Measurements from ENCODE around the gene KRT5.

Gene KRT5

DNA sequence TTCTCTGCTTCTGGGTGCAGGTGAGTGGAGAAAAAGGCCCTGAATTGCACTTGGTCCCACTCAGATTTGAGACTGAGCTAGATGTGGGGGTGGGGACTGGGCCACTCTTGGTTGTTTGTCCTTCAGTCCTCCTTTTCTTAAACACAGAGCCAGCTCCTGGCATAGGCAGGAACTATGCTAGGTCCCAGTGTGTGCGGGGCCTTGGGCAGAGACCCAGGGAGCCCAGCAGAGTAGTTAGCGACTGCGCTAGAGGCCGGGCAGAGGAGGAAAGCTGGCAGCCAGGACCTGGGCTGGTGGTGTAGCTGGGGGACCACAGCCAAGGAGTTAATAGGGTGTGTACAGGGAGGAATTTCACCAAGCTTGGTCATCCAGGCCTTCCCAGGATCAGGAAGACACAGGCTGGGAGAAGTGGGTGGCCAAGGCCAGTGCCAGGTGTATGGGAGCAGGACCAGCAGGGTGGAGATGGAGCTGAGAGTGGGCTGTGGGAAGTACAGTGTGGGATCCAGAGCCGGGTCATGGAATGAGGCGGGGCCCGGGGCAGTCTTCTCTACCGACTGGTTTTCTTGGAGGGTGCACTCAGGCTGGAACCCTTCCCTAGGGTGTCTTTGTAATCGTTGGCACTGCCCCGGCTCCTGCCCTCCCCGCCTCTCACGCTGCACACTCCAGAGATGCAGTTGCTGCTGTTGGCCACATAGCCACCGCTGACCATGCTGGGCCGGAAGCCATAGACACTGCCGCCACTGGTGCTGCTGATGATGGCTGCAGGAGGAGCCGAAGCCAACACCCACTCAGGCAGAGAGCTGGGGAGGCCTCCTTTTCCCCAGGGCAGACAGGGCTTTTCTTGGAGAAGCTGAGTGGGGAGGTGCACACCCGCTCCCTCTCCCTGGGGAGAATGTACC is 24.0 kb upstream of the KRT5 start:
- H3K9ac ChIP-seq (ENCODE audit: low read depth, low read length): no peak overlapping the region
- no peaks in the 10 kb centered on the region for H3K36me3 ChIP-seq (ENCODE audit: insufficient read depth, low read length)
- H3K4me1 ChIP-seq (ENCODE audit: insufficient read depth, low read length): no peaks in the 10 kb centered on the region
- H3K9me3 ChIP-seq (ENCODE audit: control insufficient read depth, insufficient read depth, low read length): no peaks in the 10 kb centered on the region

DNA sequence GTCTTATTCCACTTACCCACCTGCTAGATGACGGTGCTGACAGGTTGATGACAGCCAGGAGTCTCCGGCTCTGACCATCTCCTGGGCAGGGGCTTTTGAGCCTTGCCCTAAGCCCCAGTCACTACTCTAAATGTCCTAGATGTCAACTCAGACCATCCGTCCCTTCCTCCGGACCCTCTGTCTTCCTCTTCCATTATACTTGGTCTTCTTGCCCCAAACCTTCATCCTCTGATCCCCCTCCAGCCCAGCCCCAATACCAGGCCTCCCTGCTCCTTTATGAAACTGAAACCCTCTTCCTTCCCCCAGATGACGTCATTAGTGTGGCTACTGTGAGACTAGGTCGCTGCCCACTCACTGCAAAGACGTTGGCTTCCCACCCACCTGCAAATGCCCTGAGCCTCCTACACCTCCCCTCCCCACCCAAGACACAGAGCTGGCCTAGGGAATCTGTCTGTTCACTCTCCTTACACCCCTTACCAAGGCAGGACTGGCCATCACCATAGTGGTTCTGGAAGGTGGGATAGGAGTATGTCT is 22.7 kb upstream of the KRT5 start:
- H3K4me1 ChIP-seq (ENCODE audit: insufficient read depth, low read length): no peaks in the 10 kb centered on the region
- H3K9ac ChIP-seq (ENCODE audit: low read depth, low read length): no peak overlapping the region
- H3K36me3 ChIP-seq (ENCODE audit: insufficient read depth, low read length): no peaks in the 10 kb centered on the region
- H3K9me3 ChIP-seq (ENCODE audit: control insufficient read depth, insufficient read depth, low read length): no peaks in the 10 kb centered on the region

DNA sequence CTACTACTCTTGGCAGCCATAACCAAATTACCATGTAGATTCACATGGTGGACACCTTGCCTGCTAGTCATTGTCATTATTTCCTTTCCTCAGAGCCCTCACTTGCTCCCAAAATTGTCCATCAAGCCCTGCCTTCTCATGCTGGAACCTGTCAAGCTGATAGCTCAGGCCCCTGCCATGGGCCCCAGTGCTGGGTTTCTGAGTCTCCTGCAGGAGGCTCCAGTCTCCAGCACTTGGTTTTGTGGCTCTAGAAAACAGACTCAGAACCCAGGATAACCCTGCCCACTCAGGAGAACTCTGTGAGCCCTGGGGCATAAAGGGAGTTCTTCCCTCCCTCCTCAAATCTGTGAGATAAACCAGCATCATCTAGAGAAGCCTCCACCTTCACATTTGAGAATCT is 22.0 kb upstream of the KRT5 start:
- Histone ChIP-seq H3K9me3 (ENCODE audit: control insufficient read depth, insufficient read depth, low read length) (no peaks in the 10 kb centered on the region), H3K9ac (ENCODE audit: low read depth, low read length) (no peak overlapping the region), H3K4me1 (ENCODE audit: insufficient read depth, low read length) (no peaks in the 10 kb centered on the region), H3K36me3 (ENCODE audit: insufficient read depth, low read length) (no peaks in the 10 kb centered on the region)

DNA sequence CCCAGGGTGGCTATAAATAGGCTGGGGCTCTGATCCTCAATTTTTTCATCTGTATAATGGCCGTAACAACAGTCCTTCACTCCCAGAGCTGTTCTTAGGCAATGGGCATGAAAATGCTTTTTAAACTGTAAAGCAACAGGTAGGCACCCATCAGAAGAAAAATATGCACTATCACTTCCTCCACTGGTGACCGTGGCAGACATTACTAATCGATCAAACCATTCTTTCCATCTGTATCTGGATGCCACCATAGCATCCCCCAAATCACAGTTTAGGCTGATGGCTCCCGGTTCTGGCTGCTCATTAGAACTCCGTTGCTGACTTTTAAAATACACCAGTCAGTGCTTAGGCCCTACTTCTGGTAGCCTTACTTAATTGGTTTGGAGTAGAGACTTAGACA is 21.5 kb upstream of the KRT5 start:
- Histone ChIP-seq H3K4me1 (ENCODE audit: insufficient read depth, low read length) (no peaks in the 10 kb centered on the region), H3K9ac (ENCODE audit: low read depth, low read length) (no peak overlapping the region), H3K36me3 (ENCODE audit: insufficient read depth, low read length) (no peaks in the 10 kb centered on the region), H3K9me3 (ENCODE audit: control insufficient read depth, insufficient read depth, low read length) (no peaks in the 10 kb centered on the region)

DNA sequence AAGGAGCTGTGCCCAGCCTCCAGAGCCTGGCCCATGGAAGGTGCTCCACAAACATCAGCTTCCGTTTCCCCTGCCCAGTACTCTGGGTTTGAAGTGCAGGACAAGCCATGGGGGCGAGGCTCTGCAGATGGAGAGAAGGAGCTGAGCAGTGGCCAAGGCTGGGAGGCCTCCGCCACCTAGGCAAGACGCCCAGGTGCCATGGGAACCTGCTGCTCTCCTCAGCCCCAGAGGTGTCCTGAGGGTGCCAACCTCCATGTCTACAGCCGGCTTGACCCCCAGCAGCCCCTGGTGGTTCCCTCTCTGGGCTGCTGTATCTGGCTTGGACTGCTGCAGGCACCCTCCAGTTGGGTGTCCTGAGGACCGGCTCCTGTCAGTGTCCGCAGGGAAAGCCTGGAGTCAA is 20.3 kb upstream of the KRT5 start:
- Histone ChIP-seq H3K36me3 (ENCODE audit: insufficient read depth, low read length) (no peaks in the 10 kb centered on the region), H3K4me1 (ENCODE audit: insufficient read depth, low read length) (no peaks in the 10 kb centered on the region), H3K9me3 (ENCODE audit: control insufficient read depth, insufficient read depth, low read length) (no peaks in the 10 kb centered on the region), H3K9ac (ENCODE audit: low read depth, low read length) (no peak overlapping the region)

DNA sequence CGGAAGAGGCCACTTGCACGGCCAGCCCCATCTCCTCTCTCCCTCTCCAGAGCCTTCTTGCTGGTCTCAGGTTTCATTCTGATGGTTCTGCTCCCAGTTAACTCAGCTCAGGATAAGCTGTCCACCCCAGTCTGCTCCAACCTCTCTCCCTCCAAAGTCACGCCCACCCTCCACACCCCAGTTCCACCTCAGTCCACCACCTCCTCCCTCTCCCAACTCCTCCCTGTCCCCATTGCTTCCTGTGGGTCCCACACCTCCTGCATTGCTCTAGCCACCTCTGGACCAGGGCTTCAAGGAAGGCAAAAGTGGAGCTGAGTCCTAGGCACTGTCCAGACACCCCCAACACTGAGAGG is 19.6 kb upstream of the KRT5 start:
- H3K4me1 ChIP-seq (ENCODE audit: insufficient read depth, low read length): no peaks in the 10 kb centered on the region
- no peak overlapping the region for H3K9ac ChIP-seq (ENCODE audit: low read depth, low read length)
- no peaks in the 10 kb centered on the region for H3K9me3 ChIP-seq (ENCODE audit: control insufficient read depth, insufficient read depth, low read length)

DNA sequence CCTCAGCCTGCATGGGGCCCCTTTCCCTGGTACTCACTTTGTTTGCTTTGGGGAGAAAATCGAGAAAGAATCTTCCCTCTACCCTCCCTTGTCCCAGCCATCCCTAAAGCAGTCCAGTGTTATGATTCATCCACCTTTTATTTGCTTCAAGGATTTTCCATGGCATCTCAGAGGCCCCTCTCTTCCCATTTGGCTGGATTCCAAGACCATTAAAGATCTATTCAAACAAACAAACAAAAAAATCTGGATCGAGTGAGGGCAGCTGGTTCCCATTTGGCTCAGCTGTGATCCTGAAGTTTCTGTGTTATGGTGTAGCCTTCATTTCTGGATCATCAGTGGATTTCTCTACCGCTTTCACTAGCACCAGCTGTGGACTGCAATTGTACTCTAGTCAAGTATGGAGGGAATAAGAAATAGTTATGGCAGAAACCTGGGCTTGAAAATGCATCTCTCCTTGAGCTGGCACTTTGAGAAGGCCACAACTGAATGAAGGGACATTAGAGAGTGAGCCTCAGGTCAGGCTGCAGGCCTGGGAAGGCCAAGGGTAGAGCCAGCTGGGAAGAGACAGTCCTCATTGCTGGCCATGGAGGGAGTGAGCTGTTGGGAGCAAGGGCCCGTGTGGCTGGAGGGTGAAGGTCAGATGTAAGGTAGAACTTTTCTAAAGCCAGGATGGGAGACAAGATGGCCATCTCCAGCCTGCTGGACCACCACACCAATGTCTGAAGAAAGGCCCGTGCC is 19.1 kb upstream of the KRT5 start:
- no peak overlapping the region for H3K9ac ChIP-seq (ENCODE audit: low read depth, low read length)
- no peaks in the 10 kb centered on the region for H3K4me1 ChIP-seq (ENCODE audit: insufficient read depth, low read length)
- H3K9me3 ChIP-seq (ENCODE audit: control insufficient read depth, insufficient read depth, low read length): no peaks in the 10 kb centered on the region
- H3K36me3 ChIP-seq (ENCODE audit: insufficient read depth, low read length): no peaks in the 10 kb centered on the region

More for the DNA sequence above, 19.6 kb upstream of the KRT5 start:
- H3K36me3 ChIP-seq (ENCODE audit: insufficient read depth, low read length): no peaks in the 10 kb centered on the region

DNA sequence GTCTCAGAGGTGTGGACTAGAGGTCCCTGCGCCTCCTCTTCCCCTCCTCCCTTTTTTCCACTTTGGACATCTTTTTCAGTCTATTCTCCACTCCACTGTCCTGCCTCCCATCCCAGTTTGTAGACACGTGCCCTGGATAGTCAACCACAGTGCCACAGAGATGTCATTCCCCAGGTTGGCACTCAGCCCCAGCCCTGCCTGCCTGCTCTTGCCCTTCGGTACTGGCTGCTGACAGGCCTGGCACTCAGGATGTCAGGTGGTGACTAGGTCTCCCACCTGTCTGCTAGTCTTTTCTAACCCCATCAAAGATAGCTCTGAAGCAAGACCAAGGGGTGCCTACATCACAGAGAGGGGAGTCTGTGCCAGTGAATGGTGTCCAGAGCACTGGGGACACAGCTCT is 16.9 kb upstream of the KRT5 start:
- no peak overlapping the region for H3K9ac ChIP-seq (ENCODE audit: low read depth, low read length)
- no peaks in the 10 kb centered on the region for H3K36me3 ChIP-seq (ENCODE audit: insufficient read depth, low read length)
- no peaks in the 10 kb centered on the region for H3K9me3 ChIP-seq (ENCODE audit: control insufficient read depth, insufficient read depth, low read length)
- no peaks in the 10 kb centered on the region for H3K4me1 ChIP-seq (ENCODE audit: insufficient read depth, low read length)

DNA sequence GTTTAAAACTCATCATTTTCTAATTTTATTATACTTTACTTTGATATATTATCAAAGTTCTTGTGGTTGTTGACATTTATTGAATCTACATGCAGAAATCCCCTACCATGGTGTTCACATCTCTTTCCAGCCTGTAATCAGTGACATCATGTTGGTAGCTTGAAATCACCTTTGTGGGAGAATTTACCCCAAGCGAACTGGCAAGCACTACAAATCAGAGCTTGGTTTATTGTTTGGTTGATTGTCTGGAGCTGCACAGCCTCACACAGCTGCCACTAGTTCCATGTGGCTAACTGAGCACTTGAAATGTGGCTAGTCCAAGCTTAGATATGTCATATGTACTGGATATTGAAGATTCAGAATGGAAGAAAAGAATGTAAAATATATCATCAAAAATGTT is 15.4 kb upstream of the KRT5 start:
- no peak overlapping the region for H3K9ac ChIP-seq (ENCODE audit: low read depth, low read length)
- H3K36me3 ChIP-seq (ENCODE audit: insufficient read depth, low read length): no peaks in the 10 kb centered on the region
- no peaks in the 10 kb centered on the region for H3K9me3 ChIP-seq (ENCODE audit: control insufficient read depth, insufficient read depth, low read length)
- no peaks in the 10 kb centered on the region for H3K4me1 ChIP-seq (ENCODE audit: insufficient read depth, low read length)

DNA sequence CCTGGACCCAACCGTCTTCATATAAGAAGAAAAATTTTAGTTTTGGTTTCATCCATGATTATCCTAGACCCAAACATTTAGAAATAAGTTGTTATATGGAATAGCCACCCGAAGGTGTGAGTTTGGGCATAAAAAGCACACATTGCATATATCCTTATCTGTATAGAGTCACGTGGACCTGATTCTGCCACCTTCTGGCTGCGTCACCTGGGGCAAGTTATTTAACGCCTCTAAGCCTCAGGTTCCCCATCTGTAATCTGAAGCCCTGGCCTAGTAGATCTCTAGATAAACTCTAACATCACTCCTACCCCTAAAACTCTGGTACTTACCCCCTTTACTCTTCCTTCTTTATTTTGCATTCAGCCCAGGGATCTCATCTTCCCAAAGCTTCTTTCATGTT is 14.3 kb upstream of the KRT5 start:
- Histone ChIP-seq H3K9me3 (ENCODE audit: control insufficient read depth, insufficient read depth, low read length) (no peaks in the 10 kb centered on the region), H3K4me1 (ENCODE audit: insufficient read depth, low read length) (no peaks in the 10 kb centered on the region), H3K9ac (ENCODE audit: low read depth, low read length) (no peak overlapping the region), H3K36me3 (ENCODE audit: insufficient read depth, low read length) (no peaks in the 10 kb centered on the region)

DNA sequence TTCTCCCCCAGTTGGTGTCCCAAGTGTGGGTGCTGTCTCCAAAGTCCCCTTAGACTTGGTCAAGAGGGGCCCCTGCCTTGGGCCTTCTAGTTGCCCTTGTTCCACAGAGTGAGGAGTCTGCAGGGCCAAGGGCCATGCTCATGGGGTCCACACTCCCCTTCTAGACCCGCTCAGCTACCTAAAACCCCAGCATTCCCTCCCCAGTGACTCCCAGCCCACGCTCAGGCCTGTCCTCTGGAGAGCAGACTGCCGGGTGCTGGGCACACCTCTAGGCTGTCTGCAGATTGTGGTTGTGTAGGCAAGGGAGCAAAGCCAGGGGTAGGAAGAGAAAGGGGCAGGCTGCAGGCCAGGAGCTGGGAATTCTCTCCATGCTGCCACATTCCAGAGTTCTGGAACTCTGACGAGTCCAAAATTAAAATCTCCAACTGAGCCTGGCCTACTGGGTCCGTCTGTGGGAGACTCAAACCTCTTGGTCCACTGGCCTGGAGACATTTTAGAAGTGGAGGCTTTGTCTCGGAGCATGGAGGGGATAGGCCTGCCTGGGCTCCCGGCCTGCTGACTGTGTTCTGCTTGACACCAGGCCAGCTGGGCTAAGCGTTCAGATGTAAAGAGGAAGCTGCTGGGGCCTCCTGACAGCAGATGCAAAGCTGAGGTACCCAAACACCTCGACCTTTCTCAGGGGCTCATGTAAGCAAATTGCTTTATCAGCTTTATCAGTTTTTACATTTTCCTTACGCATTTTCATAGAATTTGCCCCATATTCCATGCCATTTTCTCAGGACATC is 13.7 kb upstream of the KRT5 start:
- Histone ChIP-seq H3K36me3 (ENCODE audit: insufficient read depth, low read length) (no peaks in the 10 kb centered on the region), H3K4me1 (ENCODE audit: insufficient read depth, low read length) (no peaks in the 10 kb centered on the region), H3K9me3 (ENCODE audit: control insufficient read depth, insufficient read depth, low read length) (no peaks in the 10 kb centered on the region), H3K9ac (ENCODE audit: low read depth, low read length) (no peak overlapping the region)

DNA sequence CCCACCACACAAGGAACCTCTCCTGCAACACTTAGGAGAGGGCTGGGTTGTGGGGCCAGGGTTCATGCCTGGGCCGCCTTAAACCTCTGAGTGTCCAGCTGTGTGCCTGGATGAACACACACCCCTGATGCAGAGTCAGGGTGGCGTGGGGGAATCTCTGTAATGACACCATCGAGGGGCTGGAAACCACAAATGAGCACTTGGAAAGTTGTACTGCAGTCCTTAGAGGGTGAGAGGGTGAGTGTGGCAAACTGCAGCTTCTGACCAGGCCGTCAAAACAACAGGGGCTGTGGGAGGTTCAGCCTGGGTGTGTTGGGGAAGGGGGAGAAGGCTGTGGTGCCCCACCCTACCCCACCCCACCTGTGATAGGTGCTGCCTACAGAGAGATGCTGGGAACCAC is 12.4 kb upstream of the KRT5 start:
- Histone ChIP-seq H3K9me3 (ENCODE audit: control insufficient read depth, insufficient read depth, low read length) (no peaks in the 10 kb centered on the region), H3K9ac (ENCODE audit: low read depth, low read length) (no peak overlapping the region), H3K36me3 (ENCODE audit: insufficient read depth, low read length) (no peaks in the 10 kb centered on the region), H3K4me1 (ENCODE audit: insufficient read depth, low read length) (no peaks in the 10 kb centered on the region)

DNA sequence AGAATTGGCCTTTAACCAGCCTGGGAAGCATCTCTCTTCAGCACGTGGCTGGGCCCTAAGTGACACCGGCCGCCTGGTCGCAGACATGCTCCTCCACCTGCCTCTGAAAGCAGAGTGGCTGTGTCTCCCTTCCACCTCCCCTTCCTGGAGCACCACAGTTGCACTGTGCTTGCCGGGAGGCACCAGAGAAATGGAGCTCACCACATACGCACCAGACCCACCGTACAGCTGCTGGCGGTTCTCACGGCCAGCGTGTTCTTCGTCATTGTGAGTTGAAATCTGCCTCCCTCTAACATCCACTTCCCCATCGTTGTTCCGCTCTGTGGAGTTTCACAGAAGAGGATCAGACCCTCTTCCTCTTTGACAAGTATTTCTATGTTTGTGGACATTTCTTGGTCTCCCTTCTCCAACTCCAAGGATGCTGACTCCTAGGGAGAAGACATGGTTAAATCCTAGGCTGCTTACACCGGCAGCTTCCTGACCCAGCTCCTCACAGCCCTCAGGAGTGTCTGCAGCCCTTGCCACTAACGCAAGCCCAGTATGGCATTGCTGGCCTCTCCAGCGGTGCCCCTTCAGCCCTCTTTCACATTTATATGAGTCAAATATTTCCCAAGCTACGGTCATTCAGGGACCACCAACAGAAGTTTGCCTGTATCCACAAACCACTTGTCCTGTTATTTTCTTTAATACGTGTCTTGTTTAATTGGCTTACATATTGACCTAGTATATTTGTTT is 11.5 kb upstream of the KRT5 start:
- no peaks in the 10 kb centered on the region for H3K36me3 ChIP-seq (ENCODE audit: insufficient read depth, low read length)
- H3K9me3 ChIP-seq (ENCODE audit: control insufficient read depth, insufficient read depth, low read length): no peaks in the 10 kb centered on the region
- no peaks in the 10 kb centered on the region for H3K4me1 ChIP-seq (ENCODE audit: insufficient read depth, low read length)
- H3K9ac ChIP-seq (ENCODE audit: low read depth, low read length): no peak overlapping the region

DNA sequence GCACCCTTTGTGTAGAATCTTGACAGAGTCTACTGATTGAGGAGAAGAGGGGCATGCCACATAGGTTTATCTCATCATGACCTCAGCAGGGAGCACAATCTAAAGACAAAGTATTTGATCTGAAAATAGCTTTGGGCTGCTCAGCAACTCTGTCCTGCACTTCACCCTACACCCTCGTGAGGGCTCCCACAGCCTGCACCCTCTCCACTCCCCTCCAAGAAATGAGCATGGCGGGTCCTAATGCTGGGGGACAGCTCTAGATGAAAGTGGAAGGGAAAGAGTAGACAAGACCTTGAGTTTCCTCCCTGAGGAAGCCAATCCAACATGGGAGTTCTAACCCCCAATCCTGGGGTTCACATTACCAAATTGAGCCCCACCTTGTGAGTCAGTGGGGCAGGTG is 10.7 kb upstream of the KRT5 start:
- Histone ChIP-seq H3K36me3 (ENCODE audit: insufficient read depth, low read length) (no peaks in the 10 kb centered on the region), H3K4me1 (ENCODE audit: insufficient read depth, low read length) (no peaks in the 10 kb centered on the region), H3K9ac (ENCODE audit: low read depth, low read length) (no peak overlapping the region), H3K9me3 (ENCODE audit: control insufficient read depth, insufficient read depth, low read length) (no peaks in the 10 kb centered on the region)
